ENCODE measurements around the gene EGFL7. TPM values are rescaled to one million over a fixed set of nuclear protein-coding genes. Genes with fewer than 3 reads are reported as not detected.

The EGFL7 gene
- total RNA-seq, 2 donors from 2014 or later: 31.5 to 34.0 TPM

DNA sequence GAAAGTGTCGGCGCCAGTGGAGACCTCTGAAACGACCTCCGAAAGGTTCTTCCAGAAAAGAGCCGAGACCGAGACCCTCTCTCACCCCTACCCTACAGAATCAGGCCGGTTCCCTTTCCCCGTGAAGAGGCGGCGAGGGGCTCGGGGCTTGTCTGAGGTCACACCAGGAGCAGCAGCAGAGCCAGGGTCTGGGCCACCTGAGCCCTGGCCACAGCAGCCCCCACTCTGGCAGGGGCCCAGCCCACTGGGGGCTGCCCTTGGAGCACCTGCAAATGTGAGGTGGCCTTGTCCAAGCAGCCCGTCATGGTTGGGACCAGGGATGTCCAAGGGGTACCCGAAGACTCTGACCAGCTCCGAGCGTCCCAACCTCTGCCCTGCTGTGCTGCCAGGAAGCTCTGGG is 15.3 kb downstream of the EGFL7 start:
- H3K27ac Mint-ChIP-seq: no peak overlapping the region

GRCh38 chr9:136678624-136679023 is 15.9 kb downstream of the EGFL7 start:
- Mint-ChIP-seq H3K4me3 (no peak overlapping the region), H3K36me3 (ENCODE audit: low read depth) (peaks cover 3% of the 10 kb centered on the region), H3K27ac (no peak overlapping the region), H3K4me1 (peaks cover 3% of the 10 kb centered on the region), H3K9me3 (no peaks in the 10 kb centered on the region), H3K27me3 (ENCODE audit: insufficient read depth) (no peaks in the 10 kb centered on the region)
- no peaks in the 10 kb centered on the region for H3K27me3 ChIP-seq (ENCODE audit: control insufficient read depth, insufficient read depth, low read length, poor library complexity, severe bottlenecking)
- DNase-seq: no peak
- peaks cover 5% of the 10 kb centered on the region for H3K36me3 ChIP-seq (ENCODE audit: control insufficient read depth, insufficient read depth, low read length)
- no peak overlapping the region for H3K27ac ChIP-seq (ENCODE audit: low read depth, low read length)
- no peak overlapping the region for H3K9ac ChIP-seq (ENCODE audit: extremely low read depth, low read length, poor library complexity, severe bottlenecking)
- H3K4me1 ChIP-seq (ENCODE audit: control insufficient read depth, insufficient read depth, low read length): no peaks in the 10 kb centered on the region
- no peaks in the 10 kb centered on the region for H3K9me3 ChIP-seq (ENCODE audit: control insufficient read depth, low read length)
- H3K4me3 ChIP-seq (ENCODE audit: low read length): no peak overlapping the region
- TF ChIP-seq, protein P1, sequence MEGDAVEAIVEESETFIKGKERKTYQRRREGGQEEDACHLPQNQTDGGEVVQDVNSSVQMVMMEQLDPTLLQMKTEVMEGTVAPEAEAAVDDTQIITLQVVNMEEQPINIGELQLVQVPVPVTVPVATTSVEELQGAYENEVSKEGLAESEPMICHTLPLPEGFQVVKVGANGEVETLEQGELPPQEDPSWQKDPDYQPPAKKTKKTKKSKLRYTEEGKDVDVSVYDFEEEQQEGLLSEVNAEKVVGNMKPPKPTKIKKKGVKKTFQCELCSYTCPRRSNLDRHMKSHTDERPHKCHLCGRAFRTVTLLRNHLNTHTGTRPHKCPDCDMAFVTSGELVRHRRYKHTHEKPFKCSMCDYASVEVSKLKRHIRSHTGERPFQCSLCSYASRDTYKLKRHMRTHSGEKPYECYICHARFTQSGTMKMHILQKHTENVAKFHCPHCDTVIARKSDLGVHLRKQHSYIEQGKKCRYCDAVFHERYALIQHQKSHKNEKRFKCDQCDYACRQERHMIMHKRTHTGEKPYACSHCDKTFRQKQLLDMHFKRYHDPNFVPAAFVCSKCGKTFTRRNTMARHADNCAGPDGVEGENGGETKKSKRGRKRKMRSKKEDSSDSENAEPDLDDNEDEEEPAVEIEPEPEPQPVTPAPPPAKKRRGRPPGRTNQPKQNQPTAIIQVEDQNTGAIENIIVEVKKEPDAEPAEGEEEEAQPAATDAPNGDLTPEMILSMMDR (conservative IDR thresholded peaks at IDR 0.05): no peak
- WGBS, 2 experiments (ENCODE audit: insufficient coverage in 1 of 2, insufficient read length in 1 of 2): 92 to 93% methylated on average over 6 of the region's 6 CpGs

More for the DNA sequence above, 15.3 kb downstream of the EGFL7 start:
- H3K27ac ChIP-seq (ENCODE audit: low read depth, low read length): no peak overlapping the region
- no peak overlapping the region for H3K9ac ChIP-seq (ENCODE audit: extremely low read depth, low read length, poor library complexity, severe bottlenecking)
- Mint-ChIP-seq H3K9me3 (no peaks in the 10 kb centered on the region), H3K4me1 (peaks cover 3% of the 10 kb centered on the region), H3K4me3 (no peak overlapping the region), H3K36me3 (ENCODE audit: low read depth) (peaks cover 3% of the 10 kb centered on the region), H3K27me3 (ENCODE audit: insufficient read depth) (no peaks in the 10 kb centered on the region)
- TF ChIP-seq, protein P1 (conservative IDR thresholded peaks at IDR 0.05): no peak
- H3K4me3 ChIP-seq (ENCODE audit: low read length): no peak overlapping the region
- no peaks in the 10 kb centered on the region for H3K27me3 ChIP-seq (ENCODE audit: control insufficient read depth, insufficient read depth, low read length, poor library complexity, severe bottlenecking)
- H3K36me3 ChIP-seq (ENCODE audit: control insufficient read depth, insufficient read depth, low read length): peaks cover 5% of the 10 kb centered on the region
- H3K9me3 ChIP-seq (ENCODE audit: control insufficient read depth, low read length): no peaks in the 10 kb centered on the region
- DNase-seq: no peak
- WGBS, 2 experiments (ENCODE audit: insufficient coverage in 1 of 2, insufficient read length in 1 of 2): 94 to 100% methylated on average over 1 to 15 of the region's 15 CpGs
- no peaks in the 10 kb centered on the region for H3K4me1 ChIP-seq (ENCODE audit: control insufficient read depth, insufficient read depth, low read length)

DNA sequence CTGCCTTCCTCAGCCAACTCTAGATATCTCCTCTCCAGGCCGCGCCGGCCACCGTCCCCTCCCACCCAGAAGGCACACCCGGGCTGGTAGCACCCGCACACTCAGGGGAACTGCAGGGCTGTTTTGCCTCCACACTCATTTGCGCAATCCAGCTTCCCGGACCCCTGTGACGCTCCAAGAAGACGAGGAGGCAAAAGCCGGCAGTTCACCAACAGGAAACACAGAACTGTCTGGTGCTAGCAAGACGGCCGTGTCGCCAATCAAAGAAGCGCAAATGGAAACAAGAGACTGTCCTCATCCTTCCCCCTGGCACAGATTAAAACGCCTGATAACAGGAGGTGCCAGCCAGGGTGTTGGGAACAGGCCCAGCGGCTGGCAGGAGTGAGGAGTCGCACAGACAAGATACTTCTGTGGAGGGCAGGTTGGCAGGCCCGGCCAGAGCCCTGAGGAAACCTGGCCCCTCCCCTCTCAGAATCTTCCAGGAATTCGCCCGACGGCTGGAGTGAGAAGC is 16.8 kb downstream of the EGFL7 start:
- DNase-seq: no peak
- no peaks in the 10 kb centered on the region for H3K9me3 Mint-ChIP-seq
- TF ChIP-seq, protein P1 (conservative IDR thresholded peaks at IDR 0.05): no peak
- no peaks in the 10 kb centered on the region for H3K9me3 ChIP-seq (ENCODE audit: control insufficient read depth, low read length)
- no peak overlapping the region for H3K4me3 Mint-ChIP-seq
- peaks cover 3% of the 10 kb centered on the region for H3K4me1 Mint-ChIP-seq
- no peak overlapping the region for H3K27ac Mint-ChIP-seq
- no peaks in the 10 kb centered on the region for H3K27me3 Mint-ChIP-seq (ENCODE audit: insufficient read depth)
- H3K4me3 ChIP-seq (ENCODE audit: low read length): no peak overlapping the region
- 88 to 95% methylated on average over 19 to 22 of the region's 22 CpGs for WGBS, 2 experiments (ENCODE audit: insufficient coverage in 1 of 2, insufficient read length in 1 of 2)
- no peaks in the 10 kb centered on the region for H3K27me3 ChIP-seq (ENCODE audit: control insufficient read depth, insufficient read depth, low read length, poor library complexity, severe bottlenecking)
- no peaks in the 10 kb centered on the region for H3K4me1 ChIP-seq (ENCODE audit: control insufficient read depth, insufficient read depth, low read length)
- H3K27ac ChIP-seq (ENCODE audit: low read depth, low read length): no peak overlapping the region
- H3K36me3 Mint-ChIP-seq (ENCODE audit: low read depth): peaks cover 3% of the 10 kb centered on the region
- no peak overlapping the region for H3K9ac ChIP-seq (ENCODE audit: extremely low read depth, low read length, poor library complexity, severe bottlenecking)
- H3K36me3 ChIP-seq (ENCODE audit: control insufficient read depth, insufficient read depth, low read length): peaks cover under 1% of the 10 kb centered on the region
